Endodermal cell (in vitro differentiated cells): ENCODE data around the gene CCDC60. TPM values are rescaled to one million over a fixed set of nuclear protein-coding genes. Genes with fewer than 3 reads are reported as not detected.

Experiments
- DNase-seq: peaks from one replicate; pipeline ENCODE4 v3.0.0-alpha.2; 2017
- H3K27ac ChIP-seq: 2 replicates; pipeline ENCODE4 v1.5.1; 2013; ENCODE audit warnings: mild to moderate bottlenecking, low read depth, low read length, moderate library complexity
- H3K27me3 ChIP-seq: 2 replicates; pipeline ENCODE4 v1.6.1; 2013; ENCODE audit warnings: mild to moderate bottlenecking, low read length, moderate library complexity; ENCODE audit not compliant: insufficient read depth, control insufficient read depth, poor library complexity, severe bottlenecking
- H3K36me3 ChIP-seq: 2 replicates; pipeline ENCODE4 v1.7.0; 2013; ENCODE audit warnings: mild to moderate bottlenecking, low read length, moderate library complexity; ENCODE audit not compliant: control insufficient read depth, insufficient read depth
- H3K4me1 ChIP-seq: one replicate; pipeline ENCODE4 v1.7.0; 2013; ENCODE audit warnings: low read length; ENCODE audit not compliant: control insufficient read depth, insufficient read depth
- H3K4me3 ChIP-seq: 2 replicates; pipeline ENCODE4 v1.5.1; 2013; ENCODE audit warnings: mild to moderate bottlenecking, low read length, moderate library complexity
- H3K9ac ChIP-seq: 2 replicates; pipeline ENCODE4 v1.6.1; 2013; ENCODE audit warnings: mild to moderate bottlenecking, low read length, moderate library complexity; ENCODE audit not compliant: poor library complexity, severe bottlenecking; ENCODE audit errors: extremely low read depth
- H3K9me3 ChIP-seq: 2 replicates; pipeline ENCODE4 v1.6.1; 2013; ENCODE audit warnings: mild to moderate bottlenecking, low read length, moderate library complexity; ENCODE audit not compliant: control insufficient read depth
- H3K27ac Mint-ChIP-seq: 2 replicates; pipeline ENCODE4 v1.8.0; 2020; ENCODE audit warnings: mixed read lengths
- H3K27me3 Mint-ChIP-seq: 2 replicates; pipeline ENCODE4 v1.8.0; 2021; ENCODE audit warnings: mild to moderate bottlenecking, mixed read lengths; ENCODE audit not compliant: insufficient read depth
- H3K36me3 Mint-ChIP-seq: 2 replicates; pipeline ENCODE4 v1.8.0; 2020; ENCODE audit warnings: low read depth, mixed read lengths
- H3K4me1 Mint-ChIP-seq: 2 replicates; pipeline ENCODE4 v1.8.0; 2020; ENCODE audit warnings: mixed read lengths
- H3K4me3 Mint-ChIP-seq: 2 replicates; pipeline ENCODE4 v1.8.0; 2020; ENCODE audit warnings: mild to moderate bottlenecking, moderate library complexity, mixed read lengths
- H3K9me3 Mint-ChIP-seq: 2 replicates; pipeline ENCODE4 v1.8.0; 2020; ENCODE audit warnings: mild to moderate bottlenecking, mixed read lengths
- CTCF ChIP-seq: fragments of 200-600 bp; sonication (generic); conservative IDR thresholded peaks from 2 replicates; pipeline ENCODE4 v1.5.0; 2021; ENCODE audit warnings: antibody characterized with exemption, mild to moderate bottlenecking
- WGBS, 2 experiments: methylation state at CpG; one replicate each; pipeline versions ENCODE4 v1.1.5 to v1.1.7; 2013; ENCODE audit warnings: missing lambda C conversion rate in 2 of 2, mixed read lengths in 1 of 2; ENCODE audit not compliant: insufficient coverage in 1 of 2, insufficient read length in 1 of 2; 5-methylcytosine and 5-hydroxymethylcytosine counted together
- total RNA-seq, 2 donors: library from RNA; stranded (reverse); fragmentation: NEBNext Ultra II Directional in 1 of 2; extraction: Animal tissue kit (Norgen Biotek cat#: 25700) in 1 of 2; gene quantifications; 2 replicates in 1 of 2; 3 replicates in 1 of 2; pipeline ENCODE4 v1.2.1, GENCODE V29; 2021

CCDC60 gene
- total RNA-seq, 2 donors from 2014 or later: 0.73 to 1.2 TPM

- Histone ChIP-seq H3K4me1 (peaks cover 17% of the 10 kb centered on the region), H3K9me3 (no peaks in the 10 kb centered on the region), H3K9ac (no peak overlapping the region), H3K36me3 (no peaks in the 10 kb centered on the region), H3K27ac (no peak overlapping the region), H3K27me3 (no peaks in the 10 kb centered on the region), H3K4me3 (no peak overlapping the region)
- 90 to 91% methylated on average over 9 of the region's 10 CpGs for WGBS, 2 experiments
- no peak overlapping the region for H3K27ac Mint-ChIP-seq
- H3K4me3 Mint-ChIP-seq: no peak overlapping the region
- H3K27me3 Mint-ChIP-seq: no peaks in the 10 kb centered on the region
- H3K4me1 Mint-ChIP-seq: peaks cover 36% of the 10 kb centered on the region
- H3K36me3 Mint-ChIP-seq: no peaks in the 10 kb centered on the region
- no peak for TF ChIP-seq CTCF
- H3K9me3 Mint-ChIP-seq: no peaks in the 10 kb centered on the region
- no peak for DNase-seq
Observed at GRCh38 chr12:119369907-119370546, 35.5 kb downstream of the CCDC60 start.

DNA sequence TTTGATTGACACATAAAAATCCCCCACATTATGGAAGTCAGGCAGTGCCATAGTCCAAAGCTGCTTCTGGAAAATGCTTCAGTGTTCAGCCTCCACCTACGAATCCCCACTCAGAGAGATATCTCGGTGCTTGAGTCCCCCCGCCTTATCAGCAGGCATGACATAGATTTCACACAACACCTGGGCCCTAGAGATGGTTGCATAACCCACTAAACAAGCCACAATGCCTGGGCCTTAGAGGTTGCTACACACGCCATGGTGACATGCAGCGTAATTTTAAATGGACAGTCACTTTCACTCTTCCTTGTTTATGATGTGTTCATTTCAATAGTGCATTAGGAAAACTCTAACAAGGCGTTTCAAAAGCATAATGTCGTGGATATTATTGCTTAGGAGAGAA, 38.0 kb downstream of the CCDC60 start:
- Mint-ChIP-seq H3K27ac (no peak overlapping the region), H3K36me3 (no peaks in the 10 kb centered on the region), H3K9me3 (no peaks in the 10 kb centered on the region), H3K4me1 (peaks cover 26% of the 10 kb centered on the region), H3K27me3 (no peaks in the 10 kb centered on the region), H3K4me3 (no peak overlapping the region)
- TF ChIP-seq CTCF: no peak
- Histone ChIP-seq H3K27me3 (no peaks in the 10 kb centered on the region), H3K36me3 (no peaks in the 10 kb centered on the region), H3K9ac (no peak overlapping the region), H3K4me1 (peaks cover 8% of the 10 kb centered on the region), H3K9me3 (no peaks in the 10 kb centered on the region), H3K27ac (no peak overlapping the region), H3K4me3 (no peak overlapping the region)
- 75 to 81% methylated on average over 3 to 7 of the region's 7 CpGs for WGBS, 2 experiments
- DNase-seq: no peak

GRCh38 chr12:119373001-119373400, 38.5 kb downstream of the CCDC60 start:
- H3K4me1 Mint-ChIP-seq: peaks cover 26% of the 10 kb centered on the region
- no peak for TF ChIP-seq CTCF
- no peaks in the 10 kb centered on the region for H3K9me3 Mint-ChIP-seq
- Histone ChIP-seq H3K9ac (no peak overlapping the region), H3K4me1 (peaks cover 8% of the 10 kb centered on the region), H3K9me3 (no peaks in the 10 kb centered on the region), H3K4me3 (no peak overlapping the region), H3K27me3 (no peaks in the 10 kb centered on the region), H3K27ac (no peak overlapping the region), H3K36me3 (no peaks in the 10 kb centered on the region)
- no peak overlapping the region for H3K27ac Mint-ChIP-seq
- no peaks in the 10 kb centered on the region for H3K27me3 Mint-ChIP-seq
- no peak for DNase-seq
- 80 to 92% methylated on average over 3 of the region's 3 CpGs for WGBS, 2 experiments
- H3K4me3 Mint-ChIP-seq: no peak overlapping the region
- no peaks in the 10 kb centered on the region for H3K36me3 Mint-ChIP-seq
